ENCODE measurements around the gene IDS.
"Not testable (repeated sequence)": the region's sequence is repeated elsewhere in the genome, so short reads cannot be mapped to it uniquely, and the experiment has no call there.

The IDS gene

GRCh38 chrX:149497054-149497453 lies 8.1 kb downstream of the IDS start:
- FAIRE-seq, result no peak

- no peak for FAIRE-seq
These were observed 9.5 kb downstream of the IDS start for GRCh38 chrX:149495573-149496071.

GRCh38 chrX:149494844-149495565 lies 10.1 kb downstream of the IDS start:
- no peak for FAIRE-seq

- FAIRE-seq, result no peak
These were observed 11.2 kb downstream of the IDS start for GRCh38 chrX:149493567-149494562.

- no peak for FAIRE-seq
These were observed 13.3 kb downstream of the IDS start for GRCh38 chrX:149491812-149492211.

GRCh38 chrX:149490100-149490499 lies 15.0 kb downstream of the IDS start:
- FAIRE-seq, result no peak

GRCh38 chrX:149488411-149489052 lies 16.6 kb downstream of the IDS start:
- not testable (repeated sequence) for FAIRE-seq

- not testable (repeated sequence) for FAIRE-seq
These were observed 17.1 kb downstream of the IDS start for GRCh38 chrX:149488008-149488407.

GRCh38 chrX:149487292-149487691 lies 17.8 kb downstream of the IDS start:
- no peak for FAIRE-seq

GRCh38 chrX:149476513-149476912 lies 28.6 kb downstream of the IDS start:
- no peak for FAIRE-seq

GRCh38 chrX:149473966-149474365 lies 31.1 kb downstream of the IDS start:
- no peak for FAIRE-seq

- FAIRE-seq, result no peak
These were observed 32.0 kb downstream of the IDS start for GRCh38 chrX:149473092-149473491.

- no peak for FAIRE-seq
These were observed 32.5 kb downstream of the IDS start for GRCh38 chrX:149472625-149473024.

- FAIRE-seq, result no peak
These were observed 33.7 kb downstream of the IDS start for GRCh38 chrX:149471397-149471796.

- FAIRE-seq, result no peak
These were observed 34.2 kb downstream of the IDS start for GRCh38 chrX:149470955-149471354.

GRCh38 chrX:149469406-149469805 lies 35.7 kb downstream of the IDS start:
- FAIRE-seq, result no peak

GRCh38 chrX:149467920-149468319 lies 37.2 kb downstream of the IDS start:
- no peak for FAIRE-seq

GRCh38 chrX:149467461-149467860 lies 37.6 kb downstream of the IDS start:
- FAIRE-seq, result no peak

- no peak for FAIRE-seq
These were observed 42.3 kb downstream of the IDS start for GRCh38 chrX:149462849-149463248.

- no peak for FAIRE-seq
These were observed 43.4 kb downstream of the IDS start for GRCh38 chrX:149461746-149462145.

- FAIRE-seq, result no peak
These were observed 46.5 kb downstream of the IDS start for GRCh38 chrX:149458586-149458985.

GRCh38 chrX:149456476-149457245 lies 48.4 kb downstream of the IDS start:
- no peak for FAIRE-seq

Measured in A204.1 (cell line).